T-helper 9 cell (primary cell): Measurements from ENCODE around the gene COQ3.

Source experiments
- DNase-seq: peaks from one replicate; pipeline ENCODE4 v3.0.0-alpha.2; 2020

COQ3 gene

GRCh38 chr6:99324996-99325395 is 69.0 kb downstream of the COQ3 start:
- DNase-seq, result no peak
